Measurements from ENCODE around the gene SYTL4. TPM values are rescaled to one million over a fixed set of nuclear protein-coding genes. Genes with fewer than 3 reads are reported as not detected.
A peak's percentile ranks its signal among the peaks of the same experiment; 100 is the strongest.

The SYTL4 gene
- total RNA-seq, 4 donors from 2014 or later: 32.9 to 338 (median 52.6) TPM

GRCh38 chrX:100682939-100683338 lies 49.0 kb downstream of the SYTL4 start:
- Histone ChIP-seq H3K4me3 (no peak overlapping the region), H3K36me3 (peaks cover 0 to 12% (median 0%) of the 10 kb centered on the region in 3 donors), H3K27ac (no peak overlapping the region), H3K4me1 (no peaks in the 10 kb centered on the region), H3K9me3 (no peaks in the 10 kb centered on the region), H3K27me3 (peaks cover 0 to 13% of the 10 kb centered on the region in 2 donors)
- DNase-seq (ENCODE audit: low spot score in 2 of 2): no peak
- TF ChIP-seq POLR2A (IDR thresholded peaks at IDR 0.05): no peak
- no peak for TF ChIP-seq EP300 (IDR thresholded peaks at IDR 0.05)
- TF ChIP-seq CTCF (IDR thresholded peaks at IDR 0.05): no peak
- WGBS, 2 donors: 89 to 94% methylated on average over 8 of the region's 8 CpGs

GRCh38 chrX:100681599-100681998 lies 50.3 kb downstream of the SYTL4 start:
- no peak for DNase-seq (ENCODE audit: low spot score in 2 of 2)
- 51 to 63% methylated on average over 3 of the region's 3 CpGs for WGBS, 2 donors
- no peak for TF ChIP-seq CTCF (IDR thresholded peaks at IDR 0.05)
- no peak for TF ChIP-seq EP300 (IDR thresholded peaks at IDR 0.05)
- TF ChIP-seq POLR2A (IDR thresholded peaks at IDR 0.05): no peak
- H3K27me3 ChIP-seq: peaks cover 0 to 13% of the 10 kb centered on the region in 2 donors
- H3K4me1 ChIP-seq: no peaks in the 10 kb centered on the region
- H3K36me3 ChIP-seq: no peaks in the 10 kb centered on the region
- no peak overlapping the region for H3K4me3 ChIP-seq
- no peaks in the 10 kb centered on the region for H3K9me3 ChIP-seq
- H3K27ac ChIP-seq: no peak overlapping the region

GRCh38 chrX:100680756-100681155 lies 51.2 kb downstream of the SYTL4 start:
- no peak for DNase-seq (ENCODE audit: low spot score in 2 of 2)
- Histone ChIP-seq H3K9me3 (no peaks in the 10 kb centered on the region), H3K27ac (no peak overlapping the region), H3K36me3 (no peaks in the 10 kb centered on the region), H3K4me3 (no peak overlapping the region), H3K4me1 (no peaks in the 10 kb centered on the region), H3K27me3 (peaks cover 0 to 18% of the 10 kb centered on the region in 2 donors)
- no peak for TF ChIP-seq EP300 (IDR thresholded peaks at IDR 0.05)
- no peak for TF ChIP-seq CTCF (IDR thresholded peaks at IDR 0.05)
- TF ChIP-seq POLR2A (IDR thresholded peaks at IDR 0.05): no peak
- WGBS, 2 donors: 38 to 62% methylated on average over 2 of the region's 2 CpGs

GRCh38 chrX:100677611-100678181 lies 54.2 kb downstream of the SYTL4 start:
- TF ChIP-seq EP300 (IDR thresholded peaks at IDR 0.05): no peak
- no peak for TF ChIP-seq POLR2A (IDR thresholded peaks at IDR 0.05)
- no peak for TF ChIP-seq CTCF (IDR thresholded peaks at IDR 0.05)
- Histone ChIP-seq H3K4me1 (no peaks in the 10 kb centered on the region), H3K27ac (no peak overlapping the region), H3K27me3 (peaks cover 0 to 14% of the 10 kb centered on the region in 2 donors), H3K36me3 (no peaks in the 10 kb centered on the region), H3K9me3 (no peaks in the 10 kb centered on the region), H3K4me3 (no peak overlapping the region)
- WGBS, 2 donors: 61 to 67% methylated on average over 5 of the region's 5 CpGs
- no peak for DNase-seq (ENCODE audit: low spot score in 2 of 2)

- TF ChIP-seq EP300 (IDR thresholded peaks at IDR 0.05) (no peak), CTCF (IDR thresholded peaks at IDR 0.05) (no peak), POLR2A (IDR thresholded peaks at IDR 0.05) (no peak)
- Histone ChIP-seq H3K9me3 (no peaks in the 10 kb centered on the region), H3K4me1 (no peaks in the 10 kb centered on the region), H3K4me3 (no peak overlapping the region), H3K36me3 (no peaks in the 10 kb centered on the region), H3K27me3 (peaks cover 0 to 18% of the 10 kb centered on the region in 2 donors), H3K27ac (peak overlapping the region in 1 of 4 donors; percentile 36)
- DNase-seq (ENCODE audit: low spot score in 2 of 2): no peak
- 27 to 58% methylated on average over 2 of the region's 2 CpGs for WGBS, 2 donors
Observed at GRCh38 chrX:100674705-100675104, 57.2 kb downstream of the SYTL4 start.
